ENCODE results near the gene TNRC6A. TPM values are rescaled to one million over a fixed set of nuclear protein-coding genes. Genes with fewer than 3 reads are reported as not detected.
A peak's percentile ranks its signal among the peaks of the same experiment; 100 is the strongest.

TNRC6A gene
- total RNA-seq, 1 donor from 2014 or later: 92.5 TPM

DNA sequence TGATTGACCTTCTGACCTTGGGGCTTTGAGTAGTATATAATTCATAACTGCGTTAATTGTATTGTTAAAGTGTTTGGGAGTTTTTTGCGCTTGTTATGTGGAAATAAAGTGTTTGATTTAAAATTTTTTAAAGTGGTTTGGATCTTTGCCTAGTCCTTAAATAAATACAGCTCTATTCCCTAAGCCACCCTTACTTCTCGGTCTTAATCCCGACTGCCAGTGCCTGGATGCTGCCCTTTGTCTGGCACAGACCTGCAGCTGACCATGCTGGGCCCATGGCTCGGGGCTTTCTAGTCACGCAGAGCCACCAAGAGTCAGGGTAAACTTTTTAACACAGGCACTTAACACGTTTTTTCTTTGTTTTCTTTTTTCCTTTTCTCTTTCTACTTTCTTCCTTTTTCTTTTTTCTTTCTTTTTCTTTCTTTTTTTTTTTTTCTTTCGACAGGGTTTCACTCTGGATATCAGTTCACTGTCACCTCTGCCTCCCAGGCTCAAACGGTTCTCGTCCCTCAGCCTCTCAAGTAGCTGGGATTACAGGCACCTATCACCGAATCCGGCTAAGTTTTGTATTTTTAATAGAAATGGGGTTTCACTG lies 96.7 kb downstream of the TNRC6A start:
- Mint-ChIP-seq H3K27me3 (no peaks in the 10 kb centered on the region), H3K36me3 (ENCODE audit: insufficient read depth) (peaks cover 19% of the 10 kb centered on the region), H3K9me3 (ENCODE audit: low read depth) (no peaks in the 10 kb centered on the region), H3K4me1 (ENCODE audit: low read depth) (peaks cover 8% of the 10 kb centered on the region), H3K4me3 (ENCODE audit: low read depth) (no peak overlapping the region), H3K27ac (no peak overlapping the region)
- TF ChIP-seq, protein P1, sequence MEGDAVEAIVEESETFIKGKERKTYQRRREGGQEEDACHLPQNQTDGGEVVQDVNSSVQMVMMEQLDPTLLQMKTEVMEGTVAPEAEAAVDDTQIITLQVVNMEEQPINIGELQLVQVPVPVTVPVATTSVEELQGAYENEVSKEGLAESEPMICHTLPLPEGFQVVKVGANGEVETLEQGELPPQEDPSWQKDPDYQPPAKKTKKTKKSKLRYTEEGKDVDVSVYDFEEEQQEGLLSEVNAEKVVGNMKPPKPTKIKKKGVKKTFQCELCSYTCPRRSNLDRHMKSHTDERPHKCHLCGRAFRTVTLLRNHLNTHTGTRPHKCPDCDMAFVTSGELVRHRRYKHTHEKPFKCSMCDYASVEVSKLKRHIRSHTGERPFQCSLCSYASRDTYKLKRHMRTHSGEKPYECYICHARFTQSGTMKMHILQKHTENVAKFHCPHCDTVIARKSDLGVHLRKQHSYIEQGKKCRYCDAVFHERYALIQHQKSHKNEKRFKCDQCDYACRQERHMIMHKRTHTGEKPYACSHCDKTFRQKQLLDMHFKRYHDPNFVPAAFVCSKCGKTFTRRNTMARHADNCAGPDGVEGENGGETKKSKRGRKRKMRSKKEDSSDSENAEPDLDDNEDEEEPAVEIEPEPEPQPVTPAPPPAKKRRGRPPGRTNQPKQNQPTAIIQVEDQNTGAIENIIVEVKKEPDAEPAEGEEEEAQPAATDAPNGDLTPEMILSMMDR (IDR thresholded peaks at IDR 0.05; ENCODE audit: unreplicated experiment): no peak
- no peak for DNase-seq (ENCODE audit: low spot score, unreplicated experiment)

- TF ChIP-seq, protein P1 (IDR thresholded peaks at IDR 0.05; ENCODE audit: unreplicated experiment): no peak
- H3K36me3 Mint-ChIP-seq (ENCODE audit: insufficient read depth): peaks cover 18% of the 10 kb centered on the region
- no peaks in the 10 kb centered on the region for H3K27me3 Mint-ChIP-seq
- H3K4me3 Mint-ChIP-seq (ENCODE audit: low read depth): no peak overlapping the region
- no peak overlapping the region for H3K27ac Mint-ChIP-seq
- DNase-seq (ENCODE audit: low spot score, unreplicated experiment): no peak
- no peaks in the 10 kb centered on the region for H3K9me3 Mint-ChIP-seq (ENCODE audit: low read depth)
- peaks cover 8% of the 10 kb centered on the region for H3K4me1 Mint-ChIP-seq (ENCODE audit: low read depth)
Observed at GRCh38 chr16:24826817-24827566, 97.5 kb downstream of the TNRC6A start.

DNA sequence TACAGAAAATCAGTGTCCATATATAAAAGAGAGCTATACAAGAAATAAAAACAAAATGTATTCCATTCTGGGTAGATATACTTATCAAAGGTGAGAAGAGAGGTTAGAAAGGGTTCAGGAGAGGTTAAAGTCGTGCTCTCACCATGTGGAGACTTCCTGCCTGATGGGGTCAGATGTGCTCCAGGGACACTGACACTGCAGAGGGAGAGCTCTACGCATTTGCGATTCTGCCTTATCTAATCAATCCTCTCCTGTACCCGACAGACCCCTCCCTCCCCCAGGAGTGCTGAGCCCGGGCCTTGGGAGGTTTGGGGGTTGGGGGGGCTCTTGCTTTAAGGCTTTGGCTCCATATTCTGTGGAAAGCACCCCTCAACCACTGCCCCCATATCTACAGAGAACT lies 99.7 kb downstream of the TNRC6A start:
- no peaks in the 10 kb centered on the region for H3K27me3 Mint-ChIP-seq
- H3K9me3 Mint-ChIP-seq (ENCODE audit: low read depth): no peaks in the 10 kb centered on the region
- H3K4me3 Mint-ChIP-seq (ENCODE audit: low read depth): no peak overlapping the region
- TF ChIP-seq, protein P1 (IDR thresholded peaks at IDR 0.05; ENCODE audit: unreplicated experiment): no peak
- H3K4me1 Mint-ChIP-seq (ENCODE audit: low read depth): peaks cover 6% of the 10 kb centered on the region
- H3K27ac Mint-ChIP-seq: no peak overlapping the region
- no peak for DNase-seq (ENCODE audit: low spot score, unreplicated experiment)
- peaks cover 9% of the 10 kb centered on the region for H3K36me3 Mint-ChIP-seq (ENCODE audit: insufficient read depth)

GRCh38 chr16:24833352-24833751 lies 103.9 kb downstream of the TNRC6A start:
- Mint-ChIP-seq H3K4me1 (ENCODE audit: low read depth) (peaks cover 2% of the 10 kb centered on the region), H3K9me3 (ENCODE audit: low read depth) (no peaks in the 10 kb centered on the region), H3K36me3 (ENCODE audit: insufficient read depth) (no peaks in the 10 kb centered on the region), H3K27ac (no peak overlapping the region), H3K27me3 (no peaks in the 10 kb centered on the region), H3K4me3 (ENCODE audit: low read depth) (no peak overlapping the region)
- TF ChIP-seq, protein P1 (IDR thresholded peaks at IDR 0.05; ENCODE audit: unreplicated experiment): no peak
- no peak for DNase-seq (ENCODE audit: low spot score, unreplicated experiment)

GRCh38 chr16:24834459-24835335 lies 105.2 kb downstream of the TNRC6A start:
- H3K27me3 Mint-ChIP-seq: no peaks in the 10 kb centered on the region

More at GRCh38 chr16:24834459-24835335, 105.2 kb downstream of the TNRC6A start:
- TF ChIP-seq, protein P1 (IDR thresholded peaks at IDR 0.05; ENCODE audit: unreplicated experiment): peak; percentile 53
- Mint-ChIP-seq H3K9me3 (ENCODE audit: low read depth) (no peaks in the 10 kb centered on the region), H3K4me1 (ENCODE audit: low read depth) (peaks cover 14% of the 10 kb centered on the region), H3K27ac (no peak overlapping the region), H3K4me3 (ENCODE audit: low read depth) (no peak overlapping the region), H3K36me3 (ENCODE audit: insufficient read depth) (no peaks in the 10 kb centered on the region)
- DNase-seq (ENCODE audit: low spot score, unreplicated experiment): no peak

All from progenitor cell of endocrine pancreas (in vitro differentiated cells).